CD4-positive, alpha-beta T cell (primary cell): ENCODE measurements around the gene ELF5. TPM values are rescaled to one million over a fixed set of nuclear protein-coding genes. Genes with fewer than 3 reads are reported as not detected.

Experiments
- ATAC-seq: fragments of 200-7000 bp; cut with Tn5 transposase; one replicate; pipeline ENCODE4 v1.10.0; 2022; ENCODE audit warnings: mild to moderate bottlenecking; ENCODE audit not compliant: poor library complexity
- CTCF ChIA-PET: fragments of 350-600 bp; sonication (Branson Sonifier 250); formaldehyde crosslinking; loops from one replicate; lab custom pipeline; 2021; ENCODE audit warnings: antibody characterized with exemption, inconsistent platforms; lab: Charles Lee
- POLR2A ChIA-PET: fragments of 350-600 bp; sonication (Branson Sonifier 250); formaldehyde crosslinking; loops from one replicate; lab custom pipeline; 2021; ENCODE audit warnings: antibody characterized with exemption, inconsistent platforms; lab: Charles Lee
- DNase-seq, 14 experiments: peaks; one replicate each; pipeline ENCODE4 v3.0.0-alpha.2; 2013 to 2020; ENCODE audit warnings: mixed read lengths in 2 of 14
- H3K27ac ChIP-seq, 2 donors: one replicate each; pipeline versions ENCODE4 v1.5.1 to v1.7.0; 2013; ENCODE audit warnings: low read length in 2 of 2, low read depth in 1 of 2, mild to moderate bottlenecking in 1 of 2
- H3K27me3 ChIP-seq, 2 experiments: 1 replicate in 1 of 2; 2 replicates in 1 of 2; pipeline versions ENCODE4 v1.6.1 to v1.7.0; 2013; ENCODE audit warnings: low read length in 2 of 2, control low read depth in 1 of 2, mild to moderate bottlenecking in 1 of 2, moderate library complexity in 1 of 2; ENCODE audit not compliant: insufficient read depth in 2 of 2, control insufficient read depth in 1 of 2
- H3K36me3 ChIP-seq: one replicate; pipeline ENCODE4 v1.6.1; 2013; ENCODE audit warnings: low read length, control low read depth; ENCODE audit not compliant: insufficient read depth
- H3K4me1 ChIP-seq: one replicate; pipeline ENCODE4 v1.6.1; 2013; ENCODE audit warnings: low read length, control low read depth; ENCODE audit not compliant: insufficient read depth
- H3K4me3 ChIP-seq: one replicate; pipeline ENCODE4 v1.5.1; 2013; ENCODE audit warnings: mild to moderate bottlenecking, low read length, moderate library complexity
- H3K9me3 ChIP-seq, 2 experiments: 1 replicate in 1 of 2; 2 replicates in 1 of 2; pipeline versions ENCODE4 v1.6.1 to v1.7.0; 2013; ENCODE audit warnings: low read length in 2 of 2, mild to moderate bottlenecking in 2 of 2, control low read depth in 1 of 2, moderate library complexity in 1 of 2; ENCODE audit not compliant: control insufficient read depth in 1 of 2, insufficient read depth in 1 of 2
- H3K27ac Mint-ChIP-seq: one replicate; pipeline ENCODE4 v1.8.0; 2020; ENCODE audit warnings: mixed read lengths
- H3K27me3 Mint-ChIP-seq: one replicate; pipeline ENCODE4 v1.8.0; 2021; ENCODE audit warnings: mixed read lengths
- H3K36me3 Mint-ChIP-seq: one replicate; pipeline ENCODE4 v1.8.0; 2021; ENCODE audit warnings: low read depth, mixed read lengths
- H3K4me1 Mint-ChIP-seq: one replicate; pipeline ENCODE4 v1.8.0; 2021; ENCODE audit warnings: low read depth, mixed read lengths
- H3K4me3 Mint-ChIP-seq: one replicate; pipeline ENCODE4 v1.8.0; 2020; ENCODE audit warnings: mild to moderate bottlenecking, mixed read lengths
- H3K9me3 Mint-ChIP-seq: one replicate; pipeline ENCODE4 v1.8.0; 2020; ENCODE audit warnings: mixed read lengths
- intact Hi-C, 2 experiments: fragments of 100-400 bp; cut with DNase I in 1 of 2; cut with micrococcal nuclease in 1 of 2; formaldehyde crosslinking; loops; one replicate each; pipeline versions ENCODE4 v1.15.1 to v1.9.0; 2023 to 2025; cut with DNase I, micrococcal nuclease
- total RNA-seq, 174 experiments: library from RNA in 2 of 174; stranded (reverse) in 2 of 174; gene quantifications; one replicate each; pipeline ENCODE4 v1.2.3 and lab custom pipeline; 2021 to 2026
- TF ChIP-seq, protein P1 (sequence below): fragments of 200-600 bp; IDR thresholded peaks from one replicate; pipeline ENCODE4 v1.8.0; 2022; ENCODE audit warnings: antibody characterized with exemption, mild to moderate bottlenecking

ELF5 gene
- total RNA-seq, 2 experiments from 2014 or later, result not detected

- TF ChIP-seq, protein P1, sequence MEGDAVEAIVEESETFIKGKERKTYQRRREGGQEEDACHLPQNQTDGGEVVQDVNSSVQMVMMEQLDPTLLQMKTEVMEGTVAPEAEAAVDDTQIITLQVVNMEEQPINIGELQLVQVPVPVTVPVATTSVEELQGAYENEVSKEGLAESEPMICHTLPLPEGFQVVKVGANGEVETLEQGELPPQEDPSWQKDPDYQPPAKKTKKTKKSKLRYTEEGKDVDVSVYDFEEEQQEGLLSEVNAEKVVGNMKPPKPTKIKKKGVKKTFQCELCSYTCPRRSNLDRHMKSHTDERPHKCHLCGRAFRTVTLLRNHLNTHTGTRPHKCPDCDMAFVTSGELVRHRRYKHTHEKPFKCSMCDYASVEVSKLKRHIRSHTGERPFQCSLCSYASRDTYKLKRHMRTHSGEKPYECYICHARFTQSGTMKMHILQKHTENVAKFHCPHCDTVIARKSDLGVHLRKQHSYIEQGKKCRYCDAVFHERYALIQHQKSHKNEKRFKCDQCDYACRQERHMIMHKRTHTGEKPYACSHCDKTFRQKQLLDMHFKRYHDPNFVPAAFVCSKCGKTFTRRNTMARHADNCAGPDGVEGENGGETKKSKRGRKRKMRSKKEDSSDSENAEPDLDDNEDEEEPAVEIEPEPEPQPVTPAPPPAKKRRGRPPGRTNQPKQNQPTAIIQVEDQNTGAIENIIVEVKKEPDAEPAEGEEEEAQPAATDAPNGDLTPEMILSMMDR, result no peak
- H3K4me1 Mint-ChIP-seq, result no peaks in the 10 kb centered on the region
- Histone ChIP-seq H3K4me1 (no peaks in the 10 kb centered on the region), H3K9me3 (no peaks in the 10 kb centered on the region), H3K4me3 (no peak overlapping the region), H3K27ac (no peak overlapping the region), H3K36me3 (no peaks in the 10 kb centered on the region), H3K27me3 (peaks cover 0 to 3% of the 10 kb centered on the region in 2 experiments)
- no peaks in the 10 kb centered on the region for H3K9me3 Mint-ChIP-seq
- no peak for DNase-seq
- no peak for ATAC-seq
- POLR2A ChIA-PET, result no interaction called here
- no peak overlapping the region for H3K4me3 Mint-ChIP-seq
- intact Hi-C loops, result loop anchor here in 1 of 2 experiments (10.0 kb wide), 1 partner anchor 913 kb away; the partner anchor contains the start of gene SLC1A2
- CTCF ChIA-PET, result no interaction called here
- no peak overlapping the region for H3K27ac Mint-ChIP-seq
- no peaks in the 10 kb centered on the region for H3K36me3 Mint-ChIP-seq
- H3K27me3 Mint-ChIP-seq, result no peaks in the 10 kb centered on the region
Observed at GRCh38 chr11:34501949-34502348, 11.6 kb downstream of the ELF5 start.

GRCh38 chr11:34501500-34501899 lies 12.1 kb downstream of the ELF5 start:
- no peaks in the 10 kb centered on the region for H3K36me3 ChIP-seq
- peaks cover 0 to 3% of the 10 kb centered on the region in 2 experiments for H3K27me3 ChIP-seq
- ChIA-PET POLR2A (no interaction called here), CTCF (no interaction called here)
- Mint-ChIP-seq H3K4me3 (no peak overlapping the region), H3K4me1 (no peaks in the 10 kb centered on the region), H3K9me3 (no peaks in the 10 kb centered on the region), H3K27ac (no peak overlapping the region), H3K36me3 (no peaks in the 10 kb centered on the region), H3K27me3 (no peaks in the 10 kb centered on the region)
- no peaks in the 10 kb centered on the region for H3K4me1 ChIP-seq
- H3K27ac ChIP-seq, result no peak overlapping the region
- H3K4me3 ChIP-seq, result no peak overlapping the region
- ATAC-seq (no peak), DNase-seq (peak in 1 of 14 experiments; percentile 3)
- H3K9me3 ChIP-seq, result no peaks in the 10 kb centered on the region
- TF ChIP-seq, protein P1, result no peak
- intact Hi-C loops, result loop anchor here in 1 of 2 experiments (10.0 kb wide), 1 partner anchor 913 kb away; the partner anchor contains the start of gene SLC1A2

DNA sequence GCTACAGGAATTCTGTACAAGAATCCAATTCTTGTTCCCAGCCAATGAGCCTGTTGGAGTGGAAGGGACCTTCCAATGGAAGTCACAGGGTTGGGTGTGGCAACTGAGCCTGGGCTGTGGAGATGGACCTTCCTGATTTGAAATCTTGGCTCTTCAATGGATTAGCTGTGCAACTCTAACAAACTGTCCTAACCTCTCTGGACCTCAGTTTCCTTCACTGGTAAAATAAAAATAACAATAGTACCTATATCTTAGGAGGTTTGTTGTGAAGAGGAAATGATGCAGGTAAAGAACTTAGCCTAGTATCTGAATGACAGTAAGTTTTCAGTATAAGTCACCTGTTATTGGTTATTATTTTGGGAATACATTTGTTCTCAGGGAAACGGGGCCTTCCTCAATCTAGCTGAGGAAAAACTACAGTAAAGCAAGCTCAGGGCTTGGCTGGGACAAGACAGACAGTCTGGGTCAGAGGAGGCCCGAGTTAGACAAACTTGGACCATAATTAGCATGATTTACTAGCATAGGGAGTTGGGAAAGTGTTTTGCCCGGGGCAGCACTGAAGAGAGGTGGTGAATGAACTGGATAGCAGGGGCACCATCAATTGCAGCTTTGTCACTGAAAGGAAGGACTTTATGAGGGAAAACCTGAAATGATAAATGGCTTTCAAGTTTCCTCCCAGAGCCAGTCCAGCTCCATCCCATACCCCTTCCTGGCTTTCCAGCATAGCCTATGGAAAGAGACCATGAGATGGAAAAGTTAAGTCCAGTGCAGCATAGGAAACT lies 13.7 kb downstream of the ELF5 start:
- Mint-ChIP-seq H3K36me3 (no peaks in the 10 kb centered on the region), H3K27ac (no peak overlapping the region), H3K4me3 (no peak overlapping the region), H3K4me1 (no peaks in the 10 kb centered on the region), H3K27me3 (no peaks in the 10 kb centered on the region), H3K9me3 (no peaks in the 10 kb centered on the region)
- Histone ChIP-seq H3K36me3 (no peaks in the 10 kb centered on the region), H3K27me3 (peaks cover 2 to 7% of the 10 kb centered on the region in 2 experiments), H3K27ac (no peak overlapping the region), H3K9me3 (no peaks in the 10 kb centered on the region), H3K4me1 (no peaks in the 10 kb centered on the region), H3K4me3 (no peak overlapping the region)
- POLR2A ChIA-PET, result no interaction called here
- ATAC-seq (no peak), DNase-seq (no peak)
- TF ChIP-seq, protein P1, result no peak
- intact Hi-C loops, result loop anchor here in 1 of 2 experiments (10.0 kb wide), 1 partner anchor 915 kb away; the partner anchor contains the start of gene SLC1A2
- CTCF ChIA-PET, result interaction anchor here (1.4 kb wide), 1 partner anchor 12 kb away, joined by 6 read pairs; no protein-coding TSS in a partner anchor
